GM19351 (cell line): ENCODE measurements around the gene ATG12.
"Not testable (repeated sequence)": the region's sequence is repeated elsewhere in the genome, so short reads cannot be mapped to it uniquely, and the experiment has no call there.

Experiments used
- ATAC-seq: cut with Tn5 transposase; IDR thresholded peaks from one replicate; pipeline ENCODE4 v1.9.1; 2021; ENCODE audit warnings: mild to moderate bottlenecking, moderate library complexity; ENCODE audit not compliant: unreplicated experiment

ATG12 gene

DNA sequence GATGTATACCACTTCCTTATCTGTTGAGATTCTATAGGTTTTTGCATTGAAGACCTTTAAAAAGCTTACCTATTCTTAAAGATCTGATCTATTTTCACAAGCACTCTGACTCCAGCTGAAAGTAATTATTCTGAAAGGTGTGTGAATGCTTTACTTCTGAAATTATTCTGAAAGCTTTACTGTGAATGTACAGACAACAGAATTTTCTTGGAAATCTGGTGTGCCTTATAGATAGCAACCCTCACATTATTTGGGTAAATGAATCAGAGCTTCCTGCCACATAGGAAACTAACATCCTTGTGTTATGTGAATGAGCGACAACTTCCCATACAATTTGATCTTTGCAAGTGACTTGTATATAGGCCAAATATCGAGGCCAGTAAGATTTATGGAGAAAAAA is 31.4 kb downstream of the ATG12 start:
- no peak for ATAC-seq

DNA sequence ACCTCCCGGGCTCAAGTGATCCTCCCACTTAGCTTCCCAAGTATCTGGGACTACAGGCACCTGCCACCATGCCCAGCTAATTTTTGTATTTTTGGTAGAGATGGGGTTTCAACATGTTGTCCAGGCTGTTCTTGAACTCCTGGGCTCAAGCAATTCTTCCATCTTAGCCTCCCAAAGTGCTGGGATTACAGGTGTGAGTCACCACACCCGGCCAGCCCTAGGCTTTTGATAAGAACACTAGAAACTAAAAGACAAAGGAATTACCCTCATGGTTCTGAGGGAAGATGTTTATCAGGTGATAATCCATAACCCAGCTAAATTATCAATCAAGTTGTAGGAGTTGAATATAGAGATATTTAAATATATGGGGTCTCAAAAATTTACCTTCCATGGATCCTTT is 33.3 kb downstream of the ATG12 start:
- ATAC-seq, result not testable (repeated sequence)

DNA sequence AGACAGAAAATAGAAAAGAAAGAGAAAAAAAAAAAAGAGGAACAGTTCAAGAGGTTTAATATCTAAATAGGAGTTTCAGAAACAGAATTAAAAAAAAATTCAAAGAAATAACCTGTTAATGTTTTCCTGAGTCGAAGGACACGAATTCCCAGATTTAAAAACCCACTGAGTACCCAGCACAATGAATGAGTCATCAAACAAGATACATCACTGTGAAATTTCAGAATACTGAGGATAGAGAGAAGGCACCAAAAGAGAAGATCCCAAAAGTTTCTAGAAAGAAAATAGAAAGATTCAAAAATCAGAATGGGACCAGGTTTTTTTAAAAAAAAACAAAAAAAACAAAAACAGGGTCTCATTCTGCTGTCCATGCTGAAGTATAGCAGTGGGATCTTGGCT is 33.7 kb downstream of the ATG12 start:
- no peak for ATAC-seq

GRCh38 chr5:115806986-115807653 is 34.2 kb downstream of the ATG12 start:
- no peak for ATAC-seq

DNA sequence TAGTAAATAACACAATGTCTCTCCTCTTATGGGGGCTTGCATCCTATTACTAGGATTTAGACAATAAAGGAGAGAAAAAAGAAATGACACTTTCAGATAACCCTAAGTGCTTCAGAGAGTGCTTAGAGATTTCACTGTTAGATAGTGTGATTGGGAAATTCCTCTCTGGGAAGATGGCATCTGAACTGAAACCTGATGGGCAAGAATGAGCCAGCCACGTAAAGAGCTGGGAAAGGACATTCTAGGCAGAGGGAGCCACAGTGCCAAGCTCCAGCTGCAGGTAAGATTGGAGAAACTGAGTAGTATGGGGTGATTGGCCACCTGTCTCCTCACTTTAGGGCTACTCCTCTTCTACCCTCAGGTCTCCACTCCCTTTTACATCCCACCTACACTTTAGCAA is 39.4 kb downstream of the ATG12 start:
- ATAC-seq, result no peak

DNA sequence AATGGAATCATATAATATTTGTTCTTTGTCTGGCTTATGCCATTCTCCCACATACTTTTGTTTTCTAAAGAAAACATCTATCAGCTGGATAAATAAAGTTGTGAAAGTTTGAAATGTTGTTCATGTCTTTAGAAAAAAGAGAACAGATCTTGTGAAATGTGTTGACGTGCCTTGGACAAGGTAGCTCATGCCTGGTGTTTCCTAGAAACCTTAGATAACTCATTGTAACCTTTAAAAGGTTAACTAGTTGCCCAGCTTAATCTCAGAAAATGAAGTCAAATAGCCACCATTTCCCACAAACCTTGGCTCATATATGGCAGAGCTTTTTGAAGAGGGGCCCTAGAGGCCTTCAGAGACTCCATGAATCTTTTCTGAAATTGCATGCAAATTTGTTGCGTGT is 40.2 kb downstream of the ATG12 start:
- no peak for ATAC-seq

GRCh38 chr5:115800108-115800507 is 41.3 kb downstream of the ATG12 start:
- no peak for ATAC-seq

GRCh38 chr5:115798252-115798651 is 43.1 kb downstream of the ATG12 start:
- ATAC-seq, result no peak

DNA sequence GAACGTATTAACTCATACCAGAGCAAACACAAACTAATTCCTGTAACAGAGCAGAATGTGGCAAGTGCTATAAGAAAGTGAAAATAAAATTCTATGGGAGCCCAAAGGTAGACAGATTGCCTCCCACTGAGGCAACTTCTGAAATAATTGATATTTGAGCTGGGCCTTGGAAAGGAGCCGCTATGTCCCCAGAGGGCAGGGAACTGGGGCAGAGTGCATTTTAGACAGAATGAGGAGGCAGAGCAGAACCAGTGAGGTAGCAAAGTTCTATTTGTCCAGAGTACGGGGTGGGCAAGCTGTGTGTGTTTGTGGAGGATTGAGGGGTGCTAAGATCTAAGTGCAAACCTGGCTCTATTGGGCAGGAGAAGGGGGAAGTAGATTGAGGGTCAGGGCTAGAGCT is 44.7 kb downstream of the ATG12 start:
- no peak for ATAC-seq

DNA sequence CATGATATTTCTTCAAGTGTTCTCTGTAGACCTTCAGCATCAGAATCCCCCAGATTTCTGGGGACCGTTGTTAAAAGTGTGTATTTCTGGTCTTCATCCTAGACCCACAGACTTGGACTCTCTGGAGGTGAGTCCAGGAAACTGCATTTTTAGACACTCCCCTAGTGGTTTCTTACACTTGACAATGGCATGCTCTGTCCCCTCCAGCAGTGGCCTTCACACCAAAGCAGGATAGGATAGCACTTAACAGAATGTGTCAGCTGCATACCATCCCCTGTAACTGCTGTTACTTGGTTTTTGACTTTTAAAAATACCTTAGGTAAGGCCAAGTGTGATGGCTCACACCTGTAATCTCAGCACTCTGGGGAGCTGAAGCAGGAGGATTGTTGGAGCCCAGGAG is 45.7 kb downstream of the ATG12 start:
- ATAC-seq, result no peak

DNA sequence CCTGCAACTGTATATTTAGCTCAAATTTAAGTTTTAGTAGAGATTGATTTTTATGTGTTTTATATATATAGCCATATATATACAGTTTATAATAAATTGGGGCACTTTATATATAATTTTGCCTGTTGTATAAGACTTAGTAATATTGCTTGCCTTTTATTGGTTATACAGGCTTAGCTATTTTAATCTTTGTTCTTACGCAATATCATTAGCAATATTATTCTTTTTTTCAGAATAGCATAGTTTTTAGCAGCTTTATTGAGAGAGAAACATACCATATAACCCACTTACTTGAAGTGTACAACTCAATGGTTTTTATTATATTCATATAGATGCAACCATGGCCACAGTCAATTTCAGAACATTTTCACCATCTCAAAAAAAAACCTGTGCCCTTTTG is 52.9 kb downstream of the ATG12 start:
- ATAC-seq, result no peak

DNA sequence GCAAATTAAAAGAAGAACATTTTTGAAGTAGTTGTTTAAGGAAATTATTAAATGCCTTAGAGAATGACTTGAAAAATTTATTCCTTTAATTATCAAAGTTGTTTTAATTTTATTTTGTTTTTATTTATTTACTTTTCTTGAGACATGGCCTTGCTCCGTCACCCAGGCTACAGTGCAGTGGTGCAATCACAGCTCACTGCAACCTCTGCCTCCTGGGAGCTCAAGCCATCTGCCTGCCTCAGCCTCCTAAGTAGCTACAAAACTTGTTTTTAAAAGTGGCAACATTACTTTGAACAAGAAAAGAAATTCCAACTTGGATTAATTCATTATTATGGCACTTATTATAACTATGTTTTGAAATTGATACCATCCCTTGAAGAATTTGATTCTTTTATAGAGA is 53.9 kb downstream of the ATG12 start:
- no peak for ATAC-seq

DNA sequence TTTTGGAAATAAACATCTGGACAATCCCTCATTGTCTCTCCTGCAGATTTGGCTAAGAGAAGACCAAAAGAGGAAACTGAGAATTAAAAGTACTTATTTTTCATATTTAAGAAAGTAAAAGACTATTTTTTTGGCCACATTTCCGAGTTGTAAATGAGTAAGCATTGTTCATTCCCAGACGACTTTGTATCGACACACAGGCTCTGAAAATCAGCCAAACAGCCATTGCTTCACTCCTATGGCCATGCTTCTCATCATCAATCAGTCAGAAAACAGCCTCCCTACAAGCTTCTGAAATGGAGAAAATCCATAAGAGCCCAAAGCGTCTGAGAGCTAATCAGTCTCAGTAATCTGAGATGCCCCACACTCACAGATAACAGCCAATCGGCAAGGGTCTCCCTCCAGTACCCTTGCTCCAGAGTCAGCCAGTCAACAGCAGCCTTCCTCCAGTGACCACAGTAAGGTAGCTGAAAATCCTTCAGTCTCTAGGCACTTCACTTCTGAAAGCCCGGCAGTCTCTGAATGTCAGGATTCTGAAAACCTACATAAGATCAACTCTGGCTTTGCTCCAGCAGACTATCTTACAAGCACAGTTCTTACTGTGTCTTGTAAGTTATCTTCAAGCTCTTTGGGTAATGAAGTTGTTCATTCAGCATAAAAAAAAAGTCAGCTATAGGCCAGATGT is 55.8 kb downstream of the ATG12 start:
- no peak for ATAC-seq

DNA sequence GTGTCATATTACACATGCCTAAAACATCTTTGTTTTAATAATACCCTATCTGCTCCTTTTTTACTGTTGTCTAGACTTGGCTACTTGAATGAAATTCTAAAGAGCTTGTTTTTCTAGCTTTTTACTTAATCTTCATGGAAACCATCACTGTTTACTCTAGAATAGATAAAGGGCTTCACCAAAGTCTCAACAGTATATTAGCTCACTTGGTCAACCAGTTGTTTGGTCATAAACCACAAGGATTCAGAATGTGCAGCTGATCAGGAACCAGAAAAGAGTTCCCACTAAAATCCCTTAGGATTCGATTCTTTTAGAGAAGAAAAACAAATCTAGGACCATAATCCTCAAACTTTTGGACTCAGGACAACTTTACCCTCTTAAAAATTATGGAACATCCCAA is 62.9 kb downstream of the ATG12 start:
- ATAC-seq, result no peak
